ENCODE data around the gene ACSM6.
"Not testable (repeated sequence)": the region's sequence is repeated elsewhere in the genome, so short reads cannot be mapped to it uniquely, and the experiment has no call there.

ACSM6 gene

DNA sequence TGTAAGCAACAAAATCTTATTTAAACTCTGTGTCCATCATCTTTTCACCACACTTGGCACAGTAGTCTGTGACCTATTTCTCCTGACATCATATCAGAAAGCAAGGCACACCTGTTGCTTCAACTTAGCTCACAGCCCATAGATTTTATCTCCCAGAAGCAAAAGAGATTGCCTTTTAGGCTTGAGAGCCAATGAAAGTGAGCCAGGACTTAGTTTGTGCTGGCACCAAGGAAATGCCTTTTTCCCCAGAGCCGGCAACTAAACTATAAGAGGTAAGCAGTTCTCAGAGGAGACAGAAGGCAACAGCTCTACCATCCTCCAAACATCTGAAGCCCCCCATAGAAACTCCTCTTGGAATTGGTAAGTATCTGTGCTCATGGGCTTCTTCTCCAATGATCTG, at the start of gene ACSM6:
ACSM6 (plus strand) TSS at position 295 of the 400 bp plus-strand sequence. CDS start 248 bp downstream, outside the sequence.
- in situ Hi-C loops (cut with MboI; ENCODE audit: low sequenced_read_pairs) = no loop called here

DNA sequence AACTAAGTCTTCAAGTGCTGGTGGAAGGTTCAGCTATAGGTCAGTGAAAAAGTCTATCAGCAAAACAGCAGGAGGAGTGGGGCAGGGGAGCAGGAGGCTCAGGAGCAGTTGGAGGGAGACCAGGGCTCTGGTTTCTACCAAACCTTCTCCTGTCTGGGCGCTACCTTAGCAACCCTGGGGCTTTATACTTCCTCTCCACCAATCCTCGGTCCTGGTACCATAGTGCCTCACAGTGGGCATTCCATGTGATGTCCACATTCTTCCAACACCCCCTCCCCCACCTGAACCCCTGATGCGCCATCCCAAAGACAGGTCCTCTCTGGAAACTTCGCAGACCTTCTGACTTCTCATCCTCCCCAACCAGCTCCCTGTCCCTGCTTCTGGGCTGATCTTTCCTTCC, 25.3 kb upstream of the ACSM6 start:
- in situ Hi-C loops (cut with MboI; ENCODE audit: low sequenced_read_pairs) = no loop called here

GRCh38 chr10:95169522-95169921, 24.5 kb upstream of the ACSM6 start:
- in situ Hi-C loops (cut with MboI; ENCODE audit: low sequenced_read_pairs) = no loop called here

DNA sequence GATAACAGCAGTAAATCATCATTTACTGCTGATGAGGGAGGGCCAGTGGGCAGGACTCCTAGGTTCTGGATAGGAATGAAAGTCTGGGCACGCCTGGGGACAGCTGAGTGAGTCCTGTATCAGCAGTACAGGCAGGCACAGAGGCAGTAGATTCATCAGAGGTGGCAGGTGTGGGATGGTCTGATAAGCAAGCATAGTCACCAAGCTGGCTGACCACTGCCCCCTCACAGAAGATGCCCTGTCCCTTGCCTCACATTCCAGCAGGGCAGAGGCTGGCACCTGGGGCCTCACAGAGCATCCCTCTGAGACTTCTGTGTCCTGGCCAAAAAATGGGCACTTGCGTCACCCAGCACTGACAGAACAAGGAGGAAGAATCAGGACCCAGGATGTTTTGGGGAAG, 23.2 kb upstream of the ACSM6 start:
- in situ Hi-C loops (cut with MboI; ENCODE audit: low sequenced_read_pairs) = no loop called here

DNA sequence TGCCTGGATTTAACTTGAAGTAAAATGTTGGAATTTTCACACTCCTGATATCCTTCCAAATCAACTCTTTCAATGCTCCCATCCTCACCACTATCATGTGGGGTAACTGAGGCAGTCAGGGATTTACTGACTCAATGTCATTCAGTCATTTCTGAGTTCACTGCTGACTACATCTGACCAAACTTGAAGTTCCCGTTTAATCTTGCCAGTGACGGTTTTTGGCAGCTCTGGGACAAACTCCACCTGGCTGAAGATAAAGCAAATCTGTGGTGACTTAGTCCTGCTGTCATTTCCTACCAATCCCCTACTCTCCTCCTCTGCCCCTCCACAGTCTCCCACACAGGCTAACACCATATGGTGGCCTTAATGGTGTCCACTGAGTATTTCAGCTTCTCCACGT, 22.7 kb upstream of the ACSM6 start:
- in situ Hi-C loops (cut with MboI; ENCODE audit: low sequenced_read_pairs) = no loop called here

GRCh38 chr10:95172851-95173250, 21.2 kb upstream of the ACSM6 start:
- in situ Hi-C loops (cut with MboI; ENCODE audit: low sequenced_read_pairs) = no loop called here

GRCh38 chr10:95176101-95176500, 17.9 kb upstream of the ACSM6 start:
- in situ Hi-C loops (cut with MboI; ENCODE audit: low sequenced_read_pairs) = no loop called here

DNA sequence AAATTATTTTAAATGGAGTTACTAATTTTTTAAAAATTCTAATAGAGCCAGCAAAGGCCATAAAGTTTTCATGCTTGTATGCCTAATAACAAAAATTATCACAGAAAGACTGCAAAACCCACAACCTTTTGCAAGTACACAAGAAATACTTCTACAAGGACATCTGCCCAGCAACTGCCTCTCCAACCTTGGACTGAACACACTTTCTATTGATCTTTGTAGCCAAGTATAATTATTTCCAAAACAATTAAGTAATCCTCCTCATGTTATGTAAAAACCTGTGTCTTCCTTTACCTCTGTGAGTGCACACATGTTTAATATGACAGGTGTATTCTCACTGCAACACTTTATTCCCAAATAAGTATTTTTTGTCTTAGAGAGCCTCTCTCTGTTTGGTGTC, 16.6 kb upstream of the ACSM6 start:
- in situ Hi-C loops (cut with MboI; ENCODE audit: low sequenced_read_pairs) = no loop called here

GRCh38 chr10:95178266-95178665, 15.8 kb upstream of the ACSM6 start:
- in situ Hi-C loops (cut with MboI; ENCODE audit: low sequenced_read_pairs) = no loop called here

- in situ Hi-C loops (cut with MboI; ENCODE audit: low sequenced_read_pairs) = no loop called here
Measured at GRCh38 chr10:95178797-95179196, 15.2 kb upstream of the ACSM6 start.

DNA sequence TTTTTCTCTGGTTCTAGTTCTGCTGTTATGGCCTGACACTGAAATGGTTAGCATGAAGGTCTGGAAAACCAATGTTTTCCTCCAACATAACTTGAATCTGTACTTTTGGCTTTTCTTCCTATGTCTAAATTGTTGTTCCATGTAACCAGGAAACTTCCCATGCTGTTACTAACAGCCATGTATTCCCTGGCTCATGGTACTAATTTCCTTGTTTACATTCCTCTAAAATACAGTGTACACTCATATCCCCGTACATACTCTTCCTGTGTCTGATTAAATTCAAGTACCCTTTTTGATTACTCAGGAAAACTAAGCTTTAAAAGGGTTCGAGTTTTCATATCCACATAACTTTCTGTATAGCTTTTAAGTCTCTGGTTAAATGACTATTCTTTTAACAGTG, 12.3 kb upstream of the ACSM6 start:
- in situ Hi-C loops (cut with MboI; ENCODE audit: low sequenced_read_pairs) = no loop called here

DNA sequence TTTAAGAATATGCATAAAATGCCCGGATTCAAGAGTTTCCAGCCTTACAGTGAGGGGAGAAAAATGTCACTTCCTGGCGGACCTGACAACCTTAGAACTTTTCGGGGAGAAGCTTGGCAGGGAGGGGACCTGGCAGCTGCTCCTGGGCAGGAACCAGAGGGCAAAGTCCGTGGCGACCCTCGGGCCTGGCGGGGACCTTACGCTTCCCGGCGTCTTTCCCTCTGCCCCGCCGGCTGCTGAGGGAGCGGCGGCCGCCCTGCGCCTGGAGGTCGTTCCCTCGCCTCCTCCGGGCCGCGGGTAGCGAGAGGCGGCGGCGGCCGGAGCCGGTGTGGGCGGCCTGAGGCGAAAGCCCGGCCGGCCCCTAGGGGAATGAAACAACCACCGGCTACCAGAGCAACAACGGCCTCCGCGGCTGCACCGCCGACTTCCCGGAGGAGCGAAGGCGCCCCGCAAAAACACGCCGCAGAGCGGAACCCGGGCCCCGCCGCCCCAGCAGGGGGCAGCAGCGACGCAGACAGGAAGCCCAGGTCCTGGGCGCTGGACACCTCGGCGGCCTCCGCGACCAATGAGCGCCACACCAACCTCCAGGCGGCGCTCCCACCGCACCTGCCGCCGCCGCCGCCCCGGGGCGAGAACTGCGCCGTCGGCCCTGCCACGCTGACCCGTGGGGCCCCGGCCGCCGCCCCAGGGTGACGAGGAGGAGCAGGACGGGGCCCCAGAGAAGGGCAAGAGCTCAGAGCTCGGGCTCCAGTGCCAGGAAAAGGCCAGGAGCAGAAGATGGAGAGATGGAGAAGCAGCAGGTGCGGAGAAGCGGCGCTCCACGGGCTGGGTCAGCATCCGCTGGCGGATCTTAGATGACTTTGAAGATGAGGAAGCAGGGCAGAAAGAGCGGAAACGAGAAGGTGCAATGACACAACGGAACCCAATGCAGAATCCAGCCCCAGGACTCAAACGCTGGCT, 10.5 kb upstream of the ACSM6 start:
- in situ Hi-C loops (cut with MboI; ENCODE audit: low sequenced_read_pairs) = no loop called here

DNA sequence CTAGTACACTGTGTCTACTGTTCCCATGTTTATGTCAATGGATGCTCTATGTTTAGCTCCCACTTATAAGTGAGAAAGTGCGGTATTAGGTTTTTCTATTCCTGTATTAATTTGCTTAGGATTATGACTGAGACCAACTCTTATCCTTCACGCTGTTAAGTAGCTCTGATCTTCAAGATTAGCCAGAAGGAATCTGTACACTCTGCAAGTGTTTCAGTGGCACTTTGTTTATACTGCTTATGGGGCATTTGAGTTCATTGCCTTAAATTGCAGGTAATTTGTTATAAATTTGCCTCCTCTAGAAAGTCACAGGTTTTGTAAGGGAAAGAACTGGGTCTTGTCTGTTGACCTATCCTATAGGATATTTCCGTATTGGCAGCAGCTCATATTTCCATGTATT, 6.4 kb upstream of the ACSM6 start:
- in situ Hi-C loops (cut with MboI; ENCODE audit: low sequenced_read_pairs) = no loop called here

- in situ Hi-C loops (cut with MboI; ENCODE audit: low sequenced_read_pairs) = no loop called here
Measured at GRCh38 chr10:95188593-95188992, 5.4 kb upstream of the ACSM6 start.

DNA sequence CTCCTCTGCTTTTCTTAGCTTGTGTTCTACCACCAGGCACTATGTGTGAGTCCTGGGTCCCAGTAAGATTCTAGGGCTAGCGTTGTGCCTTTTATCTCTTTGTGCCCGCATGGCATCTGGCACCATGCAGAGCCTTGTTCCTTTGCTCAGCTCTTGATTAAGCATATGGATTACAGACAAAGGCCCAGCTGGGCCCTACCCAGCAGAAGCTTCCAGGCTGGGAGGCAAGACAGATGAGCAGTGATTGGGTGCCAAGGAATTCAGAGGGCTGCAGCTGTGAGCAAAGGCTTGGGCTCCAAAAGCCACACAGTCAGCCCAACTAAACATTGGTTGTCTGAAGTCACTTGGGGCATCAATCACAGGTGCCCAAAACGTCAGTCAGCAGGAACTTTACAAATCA, 2.0 kb downstream of the ACSM6 start:
- in situ Hi-C loops (cut with MboI; ENCODE audit: low sequenced_read_pairs) = no loop called here

GRCh38 chr10:95201736-95202135, 7.7 kb downstream of the ACSM6 start:
- in situ Hi-C loops (cut with MboI; ENCODE audit: low sequenced_read_pairs) = no loop called here

DNA sequence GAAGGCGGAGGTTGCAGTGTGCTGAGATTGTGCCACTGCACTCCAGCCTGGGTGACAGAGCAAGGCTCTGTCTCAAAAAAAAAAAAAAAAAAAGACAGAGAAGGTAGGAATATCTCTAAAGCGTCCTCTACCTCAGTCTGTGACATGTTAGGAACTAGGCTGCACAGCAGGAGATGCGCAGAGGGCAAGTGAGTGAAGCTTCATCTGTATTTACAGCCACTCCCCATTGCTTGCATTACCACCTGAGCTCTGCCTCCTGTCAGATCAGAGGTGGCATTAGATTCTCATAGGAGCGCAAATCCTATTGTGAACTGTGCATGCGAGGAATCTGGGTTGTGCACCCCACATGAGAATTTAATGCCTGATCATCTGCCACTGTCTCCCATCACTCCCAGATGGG, 8.8 kb downstream of the ACSM6 start:
- in situ Hi-C loops (cut with MboI; ENCODE audit: low sequenced_read_pairs) = not testable (repeated sequence)

DNA sequence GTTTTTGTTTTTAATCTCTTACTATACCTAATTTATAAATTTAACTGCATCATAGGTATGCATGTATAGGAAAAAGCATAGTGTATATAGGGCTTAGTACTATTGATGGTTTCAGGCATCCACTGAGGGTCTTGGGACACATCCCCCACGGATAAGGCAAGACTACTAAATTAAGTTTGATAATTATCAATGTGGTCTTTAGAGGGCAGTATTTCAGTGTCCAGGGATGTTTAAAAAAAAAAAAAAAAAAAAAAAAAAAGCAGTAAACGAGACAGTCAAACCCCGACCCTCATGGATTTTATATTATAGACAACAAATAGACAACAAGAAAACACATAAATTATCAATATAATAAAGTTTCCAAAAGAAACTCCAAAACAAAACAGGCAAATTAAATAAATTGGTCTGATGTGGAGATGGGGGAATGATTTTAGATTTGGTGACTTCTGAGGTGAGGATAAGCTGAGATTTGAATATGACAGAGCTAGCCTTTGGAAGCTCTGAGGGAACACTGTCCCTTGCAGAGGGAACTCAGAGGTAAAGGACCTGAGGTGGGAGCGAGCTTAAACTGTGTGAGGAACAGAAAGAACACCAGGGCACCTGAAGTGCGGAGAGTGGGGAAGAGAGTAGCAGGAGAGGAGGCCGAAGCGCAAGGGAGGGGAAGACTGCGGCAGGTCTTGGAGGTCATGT, 14.8 kb downstream of the ACSM6 start:
- in situ Hi-C loops (cut with MboI; ENCODE audit: low sequenced_read_pairs) = no loop called here

DNA sequence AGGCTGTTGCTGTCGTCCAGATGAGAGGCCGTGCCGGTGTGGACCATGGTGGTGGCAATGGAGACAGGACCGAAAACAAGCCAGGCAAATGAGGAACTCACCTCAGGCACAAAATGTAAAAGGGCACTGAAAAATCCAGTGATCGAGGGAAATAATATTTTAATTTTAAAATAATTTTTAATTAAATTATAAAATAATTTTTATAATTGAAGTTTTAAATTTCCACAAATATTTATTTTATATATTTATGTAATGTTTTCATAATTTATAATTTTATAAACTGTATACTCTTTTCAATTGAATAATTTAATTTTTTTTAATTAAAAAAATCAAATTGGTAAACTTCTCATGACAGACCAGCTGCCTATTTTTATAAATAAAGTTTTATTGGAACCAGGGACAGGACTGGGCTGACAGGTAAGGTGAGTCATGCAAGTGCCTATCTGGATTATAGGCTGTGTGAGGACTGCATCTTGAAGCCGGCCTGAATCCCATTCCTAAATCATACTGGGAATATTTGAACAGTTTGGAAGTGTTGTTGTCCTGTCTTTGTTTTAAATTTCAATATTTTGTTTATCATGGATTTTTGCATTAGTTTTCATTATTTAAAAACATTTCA, 15.6 kb downstream of the ACSM6 start:
- in situ Hi-C loops (cut with MboI; ENCODE audit: low sequenced_read_pairs) = no loop called here

DNA sequence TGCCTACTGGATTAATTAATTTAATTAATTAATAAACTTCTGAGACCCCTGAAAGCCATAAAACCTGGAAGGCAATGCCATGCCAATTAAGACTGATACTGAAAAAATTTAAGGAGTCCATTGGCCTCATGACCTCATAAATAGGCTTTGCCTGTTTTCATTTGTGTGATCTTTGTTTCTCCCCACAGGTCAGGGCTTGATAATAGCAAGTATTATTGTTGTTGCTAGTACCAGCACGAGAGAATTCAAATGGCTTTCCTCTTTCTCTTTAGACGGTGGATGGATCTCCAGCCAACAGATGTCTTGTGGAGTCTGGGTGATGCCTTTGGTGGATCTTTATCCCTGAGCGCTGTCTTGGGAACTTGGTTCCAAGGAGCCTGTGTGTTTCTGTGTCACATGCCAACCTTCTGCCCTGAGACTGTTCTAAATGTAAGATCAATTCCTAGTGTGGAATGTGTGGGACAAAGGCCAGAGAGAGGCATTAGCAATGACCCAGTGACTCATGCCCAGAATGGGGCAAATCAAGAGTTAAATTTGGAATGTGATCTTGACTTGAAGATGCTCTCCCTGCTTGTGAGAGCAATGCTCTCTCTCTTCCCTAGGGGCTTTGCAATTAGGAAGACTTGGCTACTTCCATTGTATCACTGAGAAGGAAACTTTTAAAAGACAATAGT, 17.7 kb downstream of the ACSM6 start:
- in situ Hi-C loops (cut with MboI; ENCODE audit: low sequenced_read_pairs) = no loop called here

GRCh38 chr10:95214369-95214768, 20.3 kb downstream of the ACSM6 start:
- in situ Hi-C loops (cut with MboI; ENCODE audit: low sequenced_read_pairs) = no loop called here
